Measurements from ENCODE around the gene EML4. TPM values are rescaled to one million over a fixed set of nuclear protein-coding genes. Genes with fewer than 3 reads are reported as not detected.

The EML4 gene
- total and polyA plus RNA-seq, 2 of the 13 experiments (the other 11 are each of a cell fraction or from before 2014, with no cell fraction given) = 243 to 476 TPM

GRCh38 chr2:42342795-42343241 is 173.7 kb downstream of the EML4 start (continued):
- TF ChIP-seq RBM39 (IDR thresholded peaks at IDR 0.05; ENCODE audit: low read depth, low read length, poor library complexity, severe bottlenecking) (no peak), FLYWCH1 (CRISPR knock-in tag; IDR thresholded peaks at IDR 0.05) (no peak), CREB3 (CRISPR knock-in tag; IDR thresholded peaks at IDR 0.05) (no peak), ZNF512B (CRISPR knock-in tag; IDR thresholded peaks at IDR 0.05; ENCODE audit: borderline replicate concordance) (no peak), SSRP1 (CRISPR knock-in tag; IDR thresholded peaks at IDR 0.05) (no peak; the same call in 1 of the 2 replicates), RFX1 (IDR thresholded peaks at IDR 0.05) (no peak), HIVEP1 (CRISPR knock-in tag; IDR thresholded peaks at IDR 0.05) (no peak), CCDC6 (CRISPR knock-in tag; IDR thresholded peaks at IDR 0.05) (no peak), SMYD3 (CRISPR knock-in tag; IDR thresholded peaks at IDR 0.05) (no peak), ZNF574 (CRISPR knock-in tag; IDR thresholded peaks at IDR 0.05) (no peak; the same call in 1 of the 2 replicates), DBP (CRISPR knock-in tag; IDR thresholded peaks at IDR 0.05; ENCODE audit: not compliant biosample characterization) (no peak), IRF9 (CRISPR knock-in tag; IDR thresholded peaks at IDR 0.05; ENCODE audit: borderline replicate concordance) (no peak), ZMAT5 (CRISPR knock-in tag; IDR thresholded peaks at IDR 0.05; ENCODE audit: borderline replicate concordance, low read depth) (no peak), ZBTB7A (CRISPR knock-in tag; IDR thresholded peaks at IDR 0.05) (no peak), KLF15 (CRISPR knock-in tag; IDR thresholded peaks at IDR 0.05; ENCODE audit: borderline replicate concordance) (no peak), TSC22D2 (CRISPR knock-in tag; IDR thresholded peaks at IDR 0.05; ENCODE audit: borderline replicate concordance) (no peak), ZNF589 (CRISPR knock-in tag; conservative IDR thresholded peaks at IDR 0.05) (no peak)

Data from HepG2 (cell line).